Body of pancreas (tissue), 4 donors: ENCODE data around the gene MYRIP.
"Not testable (repeated sequence)": the region's sequence is repeated elsewhere in the genome, so short reads cannot be mapped to it uniquely, and the experiment has no call there.

Source experiments
- CTCF ChIP-seq, 7 experiments: fragments of 450-650 bp in 4 of 7; fragments of 200-600 bp in 3 of 7; sonication (generic) in 3 of 7; IDR thresholded peaks; one replicate each; pipeline ENCODE4 v1.5.1; 2016 to 2019; ENCODE audit warnings: antibody characterized with exemption in 7 of 7
- POLR2A ChIP-seq, 3 donors: fragments of 450-650 bp; IDR thresholded peaks; one replicate each; pipeline ENCODE4 v1.6.1; 2016; ENCODE audit warnings: antibody characterized with exemption in 3 of 3, mild to moderate bottlenecking in 2 of 3

GRCh38 chr3:40283057-40283456 is 473.6 kb downstream of the MYRIP start:
- TF ChIP-seq CTCF, POLR2A (IDR thresholded peaks at IDR 0.05): not testable (repeated sequence)
